K562 (cell line): ENCODE results near the gene POP5.

Source experiments
- ADNP ChIP-seq: fragments of 200-800 bp; sonication (Bioruptor generic); IDR thresholded peaks from 2 replicates; pipeline ENCODE4 v1.6.1; 2016; ENCODE audit warnings: missing genetic modification characterization, missing compliant biosample characterization
- CEBPB ChIP-seq: fragments of 450-650 bp; IDR thresholded peaks from 2 replicates; pipeline ENCODE4 v1.6.1; 2016; ENCODE audit warnings: missing genetic modification characterization, missing compliant biosample characterization
- CHD2 ChIP-seq: IDR thresholded peaks from 2 replicates; pipeline ENCODE4 v1.6.1; 2011; ENCODE audit warnings: low read depth, low read length
- CREM ChIP-seq: IDR thresholded peaks from 2 replicates; pipeline ENCODE4 v1.6.1; 2014; ENCODE audit warnings: antibody characterized with exemption, low read depth
- DNMT1 ChIP-seq: fragments of 450-650 bp; IDR thresholded peaks from 2 replicates; pipeline ENCODE4 v1.6.1; 2016; ENCODE audit warnings: antibody characterized with exemption, mild to moderate bottlenecking
- EZH2 ChIP-seq: IDR thresholded peaks from 2 replicates; pipeline ENCODE4 v1.6.1; 2012; ENCODE audit warnings: low read depth, mild to moderate bottlenecking, inconsistent platforms, low read length, borderline replicate concordance
- NFIC ChIP-seq: fragments of 450-650 bp; IDR thresholded peaks from 2 replicates; pipeline ENCODE4 v1.6.1; 2017; ENCODE audit warnings: mild to moderate bottlenecking, inconsistent platforms
- UBTF ChIP-seq, 2 experiments: IDR thresholded peaks; 2 replicates each; pipeline ENCODE4 v1.6.1; 2012; ENCODE audit warnings: improper control_type of control experiment in 2 of 2, low read depth in 2 of 2, low read length in 2 of 2, borderline replicate concordance in 1 of 2
- ZKSCAN1 ChIP-seq: fragments of 150-350 bp; IDR thresholded peaks from 2 replicates; pipeline ENCODE4 v1.6.1; 2016; ENCODE audit warnings: low read depth, low read length
- ZNF143 ChIP-seq: sonication (generic); formaldehyde crosslinking; IDR thresholded peaks from 2 replicates; pipeline ENCODE4 v1.9.0; 2022; ENCODE audit warnings: mild to moderate bottlenecking, missing genetic modification reagents
- TF ChIP-seq, protein P1 (sequence below): conservative IDR thresholded peaks from 2 replicates; pipeline ENCODE4 v1.6.1; 2011; ENCODE audit warnings: low read depth, mild to moderate bottlenecking, low read length; ENCODE audit not compliant: control insufficient read depth
- TF ChIP-seq, protein P2 (sequence below): sonication (generic); formaldehyde crosslinking; IDR thresholded peaks from 2 replicates; pipeline ENCODE4 v1.8.1; 2023; ENCODE audit warnings: mild to moderate bottlenecking, missing genetic modification reagents
- TF ChIP-seq, protein P3 (sequence below), 3 experiments: IDR thresholded peaks in 2 of 3; conservative IDR thresholded peaks in 1 of 3; 2 replicates each; pipeline ENCODE4 v1.5.1; 2011 to 2012; ENCODE audit warnings: low read length in 3 of 3, mild to moderate bottlenecking in 3 of 3, control low read depth in 2 of 3, improper control_type of control experiment in 1 of 3, inconsistent platforms in 1 of 3, low read depth in 1 of 3, mixed read lengths in 1 of 3, moderate library complexity in 1 of 3; ENCODE audit not compliant: insufficient read depth in 2 of 3

DNA sequence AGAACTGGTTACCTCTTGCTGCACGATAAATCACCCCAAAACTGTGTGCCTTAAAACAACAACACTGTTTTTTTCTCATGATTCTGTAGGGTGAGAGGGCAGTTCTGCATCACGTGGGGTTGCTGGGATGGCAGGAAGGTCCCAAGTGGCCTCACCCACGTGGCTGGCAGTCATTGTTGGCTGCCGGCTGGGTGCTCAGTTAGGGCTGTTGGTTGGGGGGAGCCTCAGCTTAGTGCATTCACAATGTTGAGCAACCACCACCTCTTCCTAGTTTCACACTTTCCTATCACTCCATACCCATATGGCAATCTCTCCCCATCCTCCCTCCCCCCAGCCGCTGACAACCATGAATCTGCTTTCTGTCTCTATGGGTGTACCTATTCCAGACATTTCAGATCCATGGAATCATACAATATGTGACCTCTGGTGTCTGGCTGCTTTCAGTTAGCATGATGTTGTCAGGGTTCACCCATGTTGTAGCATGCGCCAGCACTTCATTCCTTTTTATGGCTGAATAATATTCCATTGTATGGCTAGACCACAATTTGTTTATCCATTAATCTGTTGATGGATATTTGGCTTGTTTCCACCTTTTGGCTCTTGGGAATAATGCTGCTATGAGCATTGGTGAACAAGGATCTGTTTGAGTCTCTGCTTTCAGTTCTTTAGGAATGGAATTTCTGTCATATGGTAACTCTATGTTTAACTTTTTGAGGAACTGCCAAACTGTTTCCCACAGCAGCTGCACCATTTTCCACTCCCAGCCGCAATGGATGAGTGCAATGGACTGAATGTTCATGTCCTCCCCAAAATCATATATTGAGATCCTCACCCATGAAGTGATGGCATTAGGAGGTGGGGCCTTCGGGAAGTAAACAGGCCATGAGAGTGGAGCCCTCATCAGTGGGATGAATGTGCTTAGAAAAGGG, 11.2 kb upstream of the POP5 start:
- peak; percentile 38; the same call in 1 of the 2 replicates for TF ChIP-seq CEBPB (tag)
- TF ChIP-seq, protein P1, sequence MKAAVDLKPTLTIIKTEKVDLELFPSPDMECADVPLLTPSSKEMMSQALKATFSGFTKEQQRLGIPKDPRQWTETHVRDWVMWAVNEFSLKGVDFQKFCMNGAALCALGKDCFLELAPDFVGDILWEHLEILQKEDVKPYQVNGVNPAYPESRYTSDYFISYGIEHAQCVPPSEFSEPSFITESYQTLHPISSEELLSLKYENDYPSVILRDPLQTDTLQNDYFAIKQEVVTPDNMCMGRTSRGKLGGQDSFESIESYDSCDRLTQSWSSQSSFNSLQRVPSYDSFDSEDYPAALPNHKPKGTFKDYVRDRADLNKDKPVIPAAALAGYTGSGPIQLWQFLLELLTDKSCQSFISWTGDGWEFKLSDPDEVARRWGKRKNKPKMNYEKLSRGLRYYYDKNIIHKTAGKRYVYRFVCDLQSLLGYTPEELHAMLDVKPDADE, result no peak
- TF ChIP-seq NFIC, result no peak
- TF ChIP-seq DNMT1, result no peak
- TF ChIP-seq ZNF143, result no peak
- TF ChIP-seq CREM, result no peak
- no peak for TF ChIP-seq EZH2
- no peak for TF ChIP-seq CHD2
- no peak for TF ChIP-seq ADNP (tag)
- TF ChIP-seq, protein P2, sequence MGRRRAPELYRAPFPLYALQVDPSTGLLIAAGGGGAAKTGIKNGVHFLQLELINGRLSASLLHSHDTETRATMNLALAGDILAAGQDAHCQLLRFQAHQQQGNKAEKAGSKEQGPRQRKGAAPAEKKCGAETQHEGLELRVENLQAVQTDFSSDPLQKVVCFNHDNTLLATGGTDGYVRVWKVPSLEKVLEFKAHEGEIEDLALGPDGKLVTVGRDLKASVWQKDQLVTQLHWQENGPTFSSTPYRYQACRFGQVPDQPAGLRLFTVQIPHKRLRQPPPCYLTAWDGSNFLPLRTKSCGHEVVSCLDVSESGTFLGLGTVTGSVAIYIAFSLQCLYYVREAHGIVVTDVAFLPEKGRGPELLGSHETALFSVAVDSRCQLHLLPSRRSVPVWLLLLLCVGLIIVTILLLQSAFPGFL, result no peak
- TF ChIP-seq, protein P3, sequence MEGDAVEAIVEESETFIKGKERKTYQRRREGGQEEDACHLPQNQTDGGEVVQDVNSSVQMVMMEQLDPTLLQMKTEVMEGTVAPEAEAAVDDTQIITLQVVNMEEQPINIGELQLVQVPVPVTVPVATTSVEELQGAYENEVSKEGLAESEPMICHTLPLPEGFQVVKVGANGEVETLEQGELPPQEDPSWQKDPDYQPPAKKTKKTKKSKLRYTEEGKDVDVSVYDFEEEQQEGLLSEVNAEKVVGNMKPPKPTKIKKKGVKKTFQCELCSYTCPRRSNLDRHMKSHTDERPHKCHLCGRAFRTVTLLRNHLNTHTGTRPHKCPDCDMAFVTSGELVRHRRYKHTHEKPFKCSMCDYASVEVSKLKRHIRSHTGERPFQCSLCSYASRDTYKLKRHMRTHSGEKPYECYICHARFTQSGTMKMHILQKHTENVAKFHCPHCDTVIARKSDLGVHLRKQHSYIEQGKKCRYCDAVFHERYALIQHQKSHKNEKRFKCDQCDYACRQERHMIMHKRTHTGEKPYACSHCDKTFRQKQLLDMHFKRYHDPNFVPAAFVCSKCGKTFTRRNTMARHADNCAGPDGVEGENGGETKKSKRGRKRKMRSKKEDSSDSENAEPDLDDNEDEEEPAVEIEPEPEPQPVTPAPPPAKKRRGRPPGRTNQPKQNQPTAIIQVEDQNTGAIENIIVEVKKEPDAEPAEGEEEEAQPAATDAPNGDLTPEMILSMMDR (IDR thresholded peaks at IDR 0.05 in 2 of 3, conservative IDR thresholded peaks at IDR 0.05 in 1 of 3; ENCODE audit: insufficient read depth in 2 of 3, low read depth in 1 of 3, low read length in 3 of 3), result no peak
- no peak for TF ChIP-seq UBTF (IDR thresholded peaks at IDR 0.05; ENCODE audit: borderline replicate concordance in 1 of 2, low read depth in 2 of 2, low read length in 2 of 2)
- no peak for TF ChIP-seq ZKSCAN1
